Effector memory CD8-positive, alpha-beta T cell (primary cell): ENCODE measurements around the gene THSD4.

Source experiments
- ATAC-seq: fragments of 150-1000 bp; cut with Tn5 transposase; replicated peaks from 2 replicates; pipeline ENCODE4 v1.10.0; 2021; ENCODE audit warnings: mild to moderate bottlenecking, moderate library complexity
- DNase-seq, 3 experiments: peaks; one replicate each; pipeline ENCODE4 v3.0.0; 2021
- H3K27ac Mint-ChIP-seq, 2 donors: one replicate each; pipeline ENCODE4 v1.8.0; 2022; ENCODE audit warnings: mild to moderate bottlenecking in 2 of 2, mixed read lengths in 2 of 2, moderate library complexity in 2 of 2
- H3K27me3 Mint-ChIP-seq, 2 donors: one replicate each; pipeline ENCODE4 v1.8.0; 2022; ENCODE audit warnings: mixed read lengths in 2 of 2
- H3K36me3 Mint-ChIP-seq: one replicate; pipeline ENCODE4 v1.8.0; 2022; ENCODE audit warnings: mild to moderate bottlenecking, moderate library complexity, mixed read lengths; ENCODE audit not compliant: insufficient read depth
- H3K4me1 Mint-ChIP-seq, 2 donors: one replicate each; pipeline ENCODE4 v1.8.0; 2022; ENCODE audit warnings: low read depth in 2 of 2, mixed read lengths in 2 of 2
- H3K4me3 Mint-ChIP-seq, 2 donors: one replicate each; pipeline ENCODE4 v1.8.0; 2022; ENCODE audit warnings: mild to moderate bottlenecking in 2 of 2, mixed read lengths in 2 of 2, moderate library complexity in 2 of 2
- H3K9me3 Mint-ChIP-seq, 2 donors: one replicate each; pipeline ENCODE4 v1.8.0; 2022; ENCODE audit warnings: mixed read lengths in 2 of 2

The THSD4 gene

GRCh38 chr15:71344316-71344715 is 229.0 kb downstream of the THSD4 start:
- H3K4me1 Mint-ChIP-seq = no peaks in the 10 kb centered on the region
- H3K4me3 Mint-ChIP-seq = no peak overlapping the region
- ATAC-seq = no peak
- no peak for DNase-seq
- no peaks in the 10 kb centered on the region for H3K36me3 Mint-ChIP-seq
- no peak overlapping the region for H3K27ac Mint-ChIP-seq
- H3K27me3 Mint-ChIP-seq = peaks cover 23 to 36% of the 10 kb centered on the region in 2 donors
- no peaks in the 10 kb centered on the region for H3K9me3 Mint-ChIP-seq

- no peak for DNase-seq
- Mint-ChIP-seq H3K4me3 (no peak overlapping the region), H3K36me3 (no peaks in the 10 kb centered on the region), H3K27ac (no peak overlapping the region), H3K4me1 (no peaks in the 10 kb centered on the region), H3K27me3 (peaks cover 28 to 44% of the 10 kb centered on the region in 2 donors), H3K9me3 (no peaks in the 10 kb centered on the region)
- no peak for ATAC-seq
Observed at GRCh38 chr15:71345186-71345585, 229.9 kb downstream of the THSD4 start.

- Mint-ChIP-seq H3K9me3 (no peaks in the 10 kb centered on the region), H3K4me3 (no peak overlapping the region), H3K27me3 (peaks cover 28 to 44% of the 10 kb centered on the region in 2 donors), H3K27ac (no peak overlapping the region), H3K36me3 (no peaks in the 10 kb centered on the region), H3K4me1 (no peaks in the 10 kb centered on the region)
- DNase-seq = no peak
- ATAC-seq = no peak
Observed at GRCh38 chr15:71346464-71346863, 231.2 kb downstream of the THSD4 start.

- H3K36me3 Mint-ChIP-seq = no peaks in the 10 kb centered on the region
- H3K4me1 Mint-ChIP-seq = no peaks in the 10 kb centered on the region
- no peaks in the 10 kb centered on the region for H3K9me3 Mint-ChIP-seq
- no peak for DNase-seq
- no peak overlapping the region for H3K4me3 Mint-ChIP-seq
- H3K27ac Mint-ChIP-seq = no peak overlapping the region
- peaks cover 36 to 58% of the 10 kb centered on the region in 2 donors for H3K27me3 Mint-ChIP-seq
- ATAC-seq = no peak
Observed at GRCh38 chr15:71348597-71348996, 233.3 kb downstream of the THSD4 start.

- peaks cover 36 to 58% of the 10 kb centered on the region in 2 donors for H3K27me3 Mint-ChIP-seq
- DNase-seq (no peak), ATAC-seq (no peak)
- no peaks in the 10 kb centered on the region for H3K36me3 Mint-ChIP-seq
- H3K27ac Mint-ChIP-seq = no peak overlapping the region
- H3K4me1 Mint-ChIP-seq = no peaks in the 10 kb centered on the region
- no peaks in the 10 kb centered on the region for H3K9me3 Mint-ChIP-seq
- no peak overlapping the region for H3K4me3 Mint-ChIP-seq
Observed at GRCh38 chr15:71349336-71349735, 234.1 kb downstream of the THSD4 start.

GRCh38 chr15:71349736-71350526 is 234.7 kb downstream of the THSD4 start:
- Mint-ChIP-seq H3K27me3 (peaks cover 38 to 54% of the 10 kb centered on the region in 2 donors), H3K4me3 (no peak overlapping the region), H3K27ac (no peak overlapping the region), H3K36me3 (no peaks in the 10 kb centered on the region), H3K9me3 (no peaks in the 10 kb centered on the region), H3K4me1 (no peaks in the 10 kb centered on the region)
- DNase-seq = no peak
- no peak for ATAC-seq

GRCh38 chr15:71350622-71351378 is 235.5 kb downstream of the THSD4 start:
- H3K4me3 Mint-ChIP-seq = no peak overlapping the region
- H3K9me3 Mint-ChIP-seq = no peaks in the 10 kb centered on the region
- no peak for DNase-seq
- no peaks in the 10 kb centered on the region for H3K4me1 Mint-ChIP-seq
- no peak overlapping the region for H3K27ac Mint-ChIP-seq
- peaks cover 45 to 59% of the 10 kb centered on the region in 2 donors for H3K27me3 Mint-ChIP-seq
- no peak for ATAC-seq
- no peaks in the 10 kb centered on the region for H3K36me3 Mint-ChIP-seq

GRCh38 chr15:71352125-71352524 is 236.9 kb downstream of the THSD4 start:
- no peak for ATAC-seq
- Mint-ChIP-seq H3K27me3 (peaks cover 43 to 68% of the 10 kb centered on the region in 2 donors), H3K4me3 (no peak overlapping the region), H3K36me3 (no peaks in the 10 kb centered on the region), H3K27ac (no peak overlapping the region), H3K4me1 (no peaks in the 10 kb centered on the region), H3K9me3 (no peaks in the 10 kb centered on the region)
- DNase-seq = no peak

GRCh38 chr15:71352765-71353164 is 237.5 kb downstream of the THSD4 start:
- H3K4me1 Mint-ChIP-seq = no peaks in the 10 kb centered on the region
- ATAC-seq = no peak
- no peak overlapping the region for H3K4me3 Mint-ChIP-seq
- no peak overlapping the region for H3K27ac Mint-ChIP-seq
- H3K27me3 Mint-ChIP-seq = peaks cover 36 to 64% of the 10 kb centered on the region in 2 donors
- no peak for DNase-seq
- no peaks in the 10 kb centered on the region for H3K36me3 Mint-ChIP-seq
- no peaks in the 10 kb centered on the region for H3K9me3 Mint-ChIP-seq

- H3K27ac Mint-ChIP-seq = no peak overlapping the region
- H3K27me3 Mint-ChIP-seq = peaks cover 33 to 60% of the 10 kb centered on the region in 2 donors
- DNase-seq (no peak), ATAC-seq (no peak)
- no peaks in the 10 kb centered on the region for H3K4me1 Mint-ChIP-seq
- H3K9me3 Mint-ChIP-seq = no peaks in the 10 kb centered on the region
- H3K4me3 Mint-ChIP-seq = no peak overlapping the region
- H3K36me3 Mint-ChIP-seq = no peaks in the 10 kb centered on the region
Observed at GRCh38 chr15:71353171-71353570, 237.9 kb downstream of the THSD4 start.

GRCh38 chr15:71355268-71355667 is 240.0 kb downstream of the THSD4 start:
- Mint-ChIP-seq H3K27ac (no peak overlapping the region), H3K36me3 (no peaks in the 10 kb centered on the region), H3K9me3 (no peaks in the 10 kb centered on the region), H3K4me1 (no peaks in the 10 kb centered on the region), H3K4me3 (no peak overlapping the region), H3K27me3 (peaks cover 16 to 41% of the 10 kb centered on the region in 2 donors)
- ATAC-seq (no peak), DNase-seq (no peak)

GRCh38 chr15:71357321-71357732 is 242.1 kb downstream of the THSD4 start:
- Mint-ChIP-seq H3K9me3 (no peaks in the 10 kb centered on the region), H3K36me3 (no peaks in the 10 kb centered on the region), H3K4me1 (no peaks in the 10 kb centered on the region), H3K4me3 (no peak overlapping the region), H3K27ac (no peak overlapping the region), H3K27me3 (peaks cover 21 to 32% of the 10 kb centered on the region in 2 donors)
- no peak for ATAC-seq
- DNase-seq = no peak

GRCh38 chr15:71357967-71358366 is 242.7 kb downstream of the THSD4 start:
- no peak overlapping the region for H3K4me3 Mint-ChIP-seq
- H3K27me3 Mint-ChIP-seq = peaks cover 15 to 26% of the 10 kb centered on the region in 2 donors
- no peak overlapping the region for H3K27ac Mint-ChIP-seq
- no peaks in the 10 kb centered on the region for H3K9me3 Mint-ChIP-seq
- ATAC-seq (no peak), DNase-seq (no peak)
- no peaks in the 10 kb centered on the region for H3K4me1 Mint-ChIP-seq
- no peaks in the 10 kb centered on the region for H3K36me3 Mint-ChIP-seq

- no peak for DNase-seq
- Mint-ChIP-seq H3K4me3 (no peak overlapping the region), H3K9me3 (no peaks in the 10 kb centered on the region), H3K4me1 (no peaks in the 10 kb centered on the region), H3K36me3 (no peaks in the 10 kb centered on the region), H3K27me3 (peaks cover 15 to 26% of the 10 kb centered on the region in 2 donors), H3K27ac (no peak overlapping the region)
- no peak for ATAC-seq
Observed at GRCh38 chr15:71359246-71359645, 244.0 kb downstream of the THSD4 start.
